NOMO-1 treated with dmso at 0.1 percent for 144 hours (cell line): Measurements from ENCODE around the gene ANK3.

Experiments
- DNase-seq: peaks from one replicate; lab custom pipeline; 2025; ENCODE audit not compliant: unreplicated experiment; lab: John Stamatoyannopoulos, UW

ANK3 gene

DNA sequence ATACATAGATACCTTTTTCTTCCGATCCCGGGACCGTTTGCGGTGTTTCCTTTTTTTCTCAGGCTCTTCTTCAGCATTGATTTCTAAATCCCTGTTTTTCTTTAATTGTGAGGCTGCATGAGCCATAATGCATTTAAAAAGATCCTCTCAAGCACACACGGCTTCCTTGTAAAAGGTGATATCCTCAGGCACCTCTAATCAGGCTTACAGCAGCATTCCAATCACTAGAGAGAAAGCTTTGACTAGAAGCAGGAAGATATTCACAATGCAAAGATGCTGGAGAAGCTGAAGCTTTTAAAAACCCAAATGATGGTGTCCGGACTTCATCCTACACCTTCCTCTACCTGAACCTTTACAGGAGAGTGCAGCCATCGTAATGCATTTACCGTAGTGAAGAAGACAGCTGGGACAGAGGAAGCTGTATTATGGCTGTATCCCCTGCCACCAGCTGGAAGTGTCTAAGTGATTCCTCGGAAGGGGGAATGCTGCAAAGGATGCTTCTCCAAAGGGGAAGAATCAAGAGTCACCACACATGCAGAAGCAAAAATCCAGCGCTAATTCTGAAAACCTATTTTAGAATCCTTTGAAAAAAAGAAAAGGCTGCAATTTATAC lies at the start of gene ANK3:
Gene ANK3, minus strand, starts transcription at position 463 of the 613 bp plus-strand sequence. Its CDS starts 337 bp downstream, at position 126.
- no peak for DNase-seq

DNA sequence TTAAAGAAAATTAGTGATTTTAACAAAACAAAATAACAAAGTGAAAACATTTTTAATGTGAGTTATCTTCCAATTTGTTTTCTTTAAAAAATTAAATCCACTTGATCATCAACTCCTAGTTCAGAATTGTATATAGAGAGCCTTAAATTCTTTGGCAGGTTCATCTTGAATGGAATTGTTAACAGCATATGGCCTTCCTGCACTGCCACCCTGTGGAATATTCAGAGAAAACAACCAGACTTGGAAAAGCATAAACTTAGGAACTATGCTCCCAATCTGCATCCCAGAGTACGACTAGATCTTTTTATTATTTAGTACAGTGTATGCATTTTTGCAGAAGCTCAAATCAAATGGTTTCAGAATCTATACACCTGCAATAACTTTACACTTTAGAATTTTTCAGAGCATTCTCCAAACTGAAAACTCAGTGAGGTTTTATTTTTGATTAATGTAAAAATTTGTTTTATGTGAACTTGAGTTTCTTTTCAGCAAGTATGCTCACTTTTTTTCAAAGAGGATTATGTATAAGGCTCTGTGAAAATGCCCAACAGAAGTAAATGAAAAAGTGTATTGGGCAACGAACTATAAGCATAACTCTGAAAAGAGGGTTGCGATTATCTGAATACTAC lies 44.9 kb upstream of the ANK3 start:
- no peak for DNase-seq

DNA sequence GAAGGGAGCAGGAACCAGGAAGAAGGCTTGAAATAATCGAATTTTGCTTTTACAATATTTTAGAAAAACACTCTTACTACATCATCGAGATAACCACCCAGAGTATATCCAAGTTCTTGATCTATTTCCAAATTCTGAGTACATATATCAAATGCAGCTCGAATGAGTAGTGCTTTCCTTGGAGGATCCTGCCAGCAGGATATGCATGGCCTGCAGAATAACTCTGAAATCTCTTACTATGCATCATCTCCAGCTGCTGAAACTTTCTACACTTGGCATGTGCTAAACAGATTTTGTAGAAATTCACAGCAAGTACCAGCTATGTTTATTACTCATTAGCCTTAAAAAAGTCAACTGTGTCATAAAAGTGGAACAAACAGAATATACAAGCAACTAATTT lies 44.0 kb upstream of the ANK3 start:
- DNase-seq = no peak

DNA sequence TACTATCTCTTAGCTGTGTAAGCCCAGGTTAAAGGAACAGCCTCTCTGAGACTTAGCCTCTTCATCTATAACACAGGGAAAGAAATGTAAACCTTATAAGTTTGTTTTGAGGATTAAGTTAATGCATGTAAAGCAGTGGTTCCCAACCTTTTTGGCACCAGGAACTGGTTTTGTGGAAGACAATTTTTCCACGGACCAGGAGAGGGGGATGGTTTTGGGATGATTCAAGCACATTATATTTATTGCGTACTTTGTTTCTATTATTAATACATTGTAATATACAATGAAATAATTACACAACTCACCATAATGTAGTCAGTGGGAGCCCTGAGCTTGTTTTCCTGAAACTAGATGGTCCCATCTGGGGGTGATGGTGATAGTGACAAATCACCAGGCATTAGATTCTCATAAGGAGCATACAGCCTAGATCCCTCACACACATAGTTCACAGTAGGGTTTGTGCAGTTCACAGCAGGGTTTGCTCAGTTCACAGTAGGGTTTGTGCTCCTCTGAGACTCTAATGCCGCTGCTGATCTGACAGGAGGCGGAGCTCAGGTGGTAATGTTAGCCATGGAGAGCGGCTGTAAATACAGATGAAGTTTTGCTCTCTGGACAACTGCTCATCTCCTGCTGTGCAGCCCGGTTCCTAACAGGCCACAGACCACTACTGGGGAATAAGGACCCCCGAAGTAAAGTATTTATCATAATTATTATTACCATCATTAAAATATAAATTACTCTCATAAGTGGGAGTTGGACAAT lies 41.3 kb upstream of the ANK3 start:
- no peak for DNase-seq

DNA sequence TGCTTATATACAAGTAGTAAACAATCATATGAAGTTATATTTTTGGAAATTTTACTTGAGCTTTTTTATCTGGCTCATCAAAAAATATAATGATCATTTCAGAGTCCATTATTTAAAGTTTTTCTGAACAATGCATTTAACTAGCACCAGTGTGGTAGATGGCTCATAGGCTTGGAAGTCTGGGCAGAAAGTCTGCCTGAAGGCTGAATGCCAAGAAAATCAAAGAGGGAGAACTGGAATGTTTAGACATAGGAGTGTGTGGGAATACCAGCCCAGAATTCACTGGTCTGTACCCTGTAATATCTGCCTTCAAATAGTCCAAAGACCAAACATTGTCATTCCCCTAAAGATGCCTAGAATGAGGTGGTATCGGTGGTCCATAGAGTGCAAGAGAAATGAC lies 40.3 kb upstream of the ANK3 start:
- DNase-seq = no peak

DNA sequence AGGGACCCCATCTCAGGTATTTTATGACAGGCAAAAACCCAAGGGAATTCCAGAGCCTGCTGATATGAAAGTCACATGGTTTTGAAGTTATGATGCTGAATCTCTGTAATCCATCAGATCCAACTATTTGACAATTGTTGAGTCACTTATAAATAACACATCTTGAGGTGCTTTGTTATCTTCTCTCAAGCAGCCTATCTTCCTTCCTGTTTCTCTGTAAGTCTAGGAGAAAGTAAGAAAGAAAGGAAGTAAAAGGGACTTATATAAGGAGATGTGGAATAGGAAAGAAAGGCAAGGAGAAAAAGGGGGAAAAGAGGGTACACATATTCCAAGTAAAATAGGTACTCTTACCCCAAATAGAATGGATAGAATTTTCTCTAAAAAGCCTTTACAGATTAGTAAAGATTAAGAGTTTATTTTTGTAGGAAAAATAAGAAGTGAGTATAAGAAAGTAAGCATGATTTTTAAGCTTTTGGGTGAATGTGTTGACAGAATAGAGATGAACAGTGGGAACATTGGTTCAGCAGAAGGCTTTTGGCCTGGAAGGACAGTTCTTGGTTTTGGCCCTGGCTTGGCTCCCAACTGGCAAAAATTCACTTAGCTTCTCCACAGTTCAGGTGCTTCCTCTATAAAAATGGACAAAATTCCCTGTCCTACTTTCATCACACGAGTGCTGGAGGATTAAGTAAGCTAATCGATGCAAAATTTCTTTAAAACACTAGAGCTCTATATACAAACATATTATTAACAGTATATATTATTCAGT lies 39.6 kb upstream of the ANK3 start:
- DNase-seq = no peak

DNA sequence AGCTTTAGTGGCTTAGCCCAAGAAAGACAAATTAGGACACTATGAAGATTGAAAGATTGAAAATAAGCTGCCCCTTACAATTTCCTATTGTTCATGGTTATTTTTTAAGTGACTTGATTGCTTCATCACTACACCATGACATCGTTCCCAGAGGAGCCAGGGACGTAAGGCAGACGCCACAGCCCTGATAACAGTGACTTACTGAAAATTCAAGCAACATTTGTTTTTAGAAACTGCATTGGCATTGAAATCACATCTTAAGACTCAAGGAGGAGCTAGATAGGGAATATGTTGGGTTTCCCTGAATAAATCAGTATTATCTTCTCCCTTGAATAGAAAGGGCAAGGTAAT lies 38.7 kb upstream of the ANK3 start:
- no peak for DNase-seq

DNA sequence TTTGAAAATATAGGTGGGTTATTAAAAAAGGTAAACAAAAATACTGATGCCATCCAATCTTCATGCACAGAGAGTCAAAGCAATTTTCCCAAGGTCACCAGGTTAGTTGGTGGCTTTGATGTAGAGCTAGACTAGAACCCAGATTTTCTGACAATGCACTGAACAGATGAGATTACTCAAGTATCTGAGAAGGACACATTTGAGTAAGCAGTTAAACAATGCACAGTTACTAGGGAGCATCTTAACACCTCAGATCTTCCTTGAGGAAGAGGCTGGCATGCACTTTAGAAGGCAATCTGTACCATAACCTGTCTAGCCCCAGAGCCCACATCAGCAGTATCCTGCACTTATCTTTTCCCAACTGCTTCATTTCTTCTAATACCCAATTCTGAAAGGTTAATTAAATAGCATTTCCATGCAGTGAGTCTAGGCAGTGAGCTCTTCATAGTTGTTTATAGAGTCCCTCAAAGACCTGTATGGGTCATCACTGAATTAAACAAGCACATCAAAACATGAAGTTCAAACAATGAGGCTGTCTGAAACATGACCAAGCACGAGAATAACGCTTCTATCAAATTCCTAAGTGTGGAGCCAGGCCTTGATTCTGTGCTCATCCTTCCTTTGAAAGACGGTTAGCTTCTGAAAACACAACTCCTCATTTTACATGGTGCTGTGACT lies 38.2 kb upstream of the ANK3 start:
- no peak for DNase-seq

DNA sequence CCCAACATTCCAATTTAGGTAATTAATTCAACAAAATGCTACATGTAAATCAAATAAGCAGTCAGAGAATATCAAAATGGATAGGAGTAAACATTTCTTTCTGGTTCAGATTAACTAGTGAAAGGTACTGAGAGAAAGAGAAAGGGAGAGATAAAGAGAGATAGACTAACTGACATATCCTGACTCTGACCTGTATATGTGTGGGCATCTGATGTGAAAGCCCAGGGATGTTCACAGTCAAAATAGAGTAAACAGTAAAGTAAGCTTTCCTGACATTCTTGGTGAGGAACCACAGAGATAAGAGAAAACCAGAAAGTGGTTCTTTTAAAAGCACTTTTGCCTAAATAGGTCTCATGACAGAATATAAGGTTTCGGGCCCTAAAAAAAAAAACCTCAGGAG lies 37.5 kb upstream of the ANK3 start:
- no peak for DNase-seq

DNA sequence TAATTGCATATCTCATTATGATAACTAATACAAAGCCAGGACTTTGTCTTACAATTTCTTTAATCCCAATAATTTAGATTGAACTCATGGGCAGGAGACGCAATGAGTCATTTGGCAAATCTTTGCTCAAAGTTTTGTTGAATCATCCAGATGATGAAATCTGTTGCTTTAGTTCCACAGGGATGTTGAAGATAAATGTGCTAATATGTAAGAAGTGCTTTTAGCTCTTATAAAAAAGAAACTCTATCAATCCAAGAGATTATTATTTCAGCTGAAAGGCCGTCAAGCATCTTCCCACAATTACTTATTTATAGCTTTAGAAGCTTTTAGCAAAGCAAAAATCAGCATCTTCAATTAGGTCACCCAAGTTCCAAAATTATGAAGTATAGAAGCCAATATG lies 36.8 kb upstream of the ANK3 start:
- DNase-seq = no peak

DNA sequence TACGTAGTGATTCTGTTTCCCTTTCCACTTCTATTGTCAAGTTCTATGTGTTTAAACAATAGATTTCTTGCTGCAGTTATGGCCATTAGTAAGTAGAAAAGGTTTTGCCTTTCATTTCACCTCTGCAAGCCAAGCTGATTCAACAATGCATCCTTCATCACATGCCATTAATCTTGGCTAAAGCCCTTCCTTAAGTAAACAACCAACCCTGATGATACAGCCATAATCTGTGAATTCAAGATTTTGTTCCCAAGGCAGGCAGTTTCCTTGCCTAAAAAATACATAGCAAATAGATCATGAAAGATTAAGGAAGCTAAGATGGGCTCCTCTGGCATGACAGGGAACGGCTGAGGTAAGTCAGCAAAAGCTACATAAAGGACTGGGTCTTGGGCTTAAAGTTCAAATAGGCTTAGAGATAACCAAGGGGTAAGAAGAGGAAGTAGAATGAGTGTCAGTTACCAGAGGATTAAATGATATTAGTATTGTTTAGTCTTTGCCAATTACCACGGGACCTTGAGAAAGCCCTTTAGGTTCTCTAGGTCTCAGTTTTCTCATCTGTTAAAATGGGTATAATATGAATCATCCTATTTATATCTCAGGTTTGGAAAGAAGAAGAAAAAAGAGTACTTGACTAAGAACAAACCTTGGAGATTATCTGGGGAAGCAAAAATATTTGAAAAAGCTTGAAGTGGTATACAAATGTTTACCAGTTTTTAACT lies 35.9 kb upstream of the ANK3 start:
- DNase-seq = no peak

DNA sequence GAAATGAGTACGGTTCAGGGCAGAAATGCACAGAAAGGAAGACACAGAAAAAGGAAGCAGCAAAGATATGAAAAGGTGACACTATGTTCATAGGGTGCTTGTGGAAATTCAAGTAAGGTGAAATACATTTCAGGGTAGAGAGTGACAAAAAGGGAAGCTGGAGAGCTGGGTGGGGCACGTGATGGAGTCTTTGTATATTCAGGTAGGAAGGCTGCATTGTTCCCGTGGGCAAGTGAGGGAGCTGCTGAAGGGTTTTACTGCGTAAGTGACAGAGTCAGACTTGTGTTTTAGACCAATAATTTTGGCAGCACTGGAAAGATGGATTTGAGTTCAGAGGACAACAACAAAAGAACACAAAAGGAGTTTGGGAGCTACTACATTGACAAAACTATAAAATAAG lies 35.3 kb upstream of the ANK3 start:
- DNase-seq = no peak

DNA sequence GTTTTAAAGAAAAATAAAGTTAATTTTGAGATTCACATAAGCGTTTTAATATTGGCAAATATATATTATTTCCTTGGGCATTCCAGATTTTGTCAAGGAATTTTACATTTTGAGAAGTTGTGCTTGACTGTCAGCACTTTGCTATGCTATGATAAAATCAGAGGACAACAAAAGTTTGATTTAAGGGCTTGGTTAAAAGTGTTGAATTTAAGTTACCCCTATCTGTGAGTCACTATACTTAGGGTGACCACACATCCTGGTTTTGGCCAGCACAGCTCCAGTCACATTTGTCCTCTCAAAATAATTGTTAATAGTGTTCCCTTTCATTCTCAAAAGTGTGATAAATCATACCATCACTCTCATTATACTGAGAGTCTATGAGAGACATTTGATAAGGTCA lies 34.2 kb upstream of the ANK3 start:
- DNase-seq = no peak

DNA sequence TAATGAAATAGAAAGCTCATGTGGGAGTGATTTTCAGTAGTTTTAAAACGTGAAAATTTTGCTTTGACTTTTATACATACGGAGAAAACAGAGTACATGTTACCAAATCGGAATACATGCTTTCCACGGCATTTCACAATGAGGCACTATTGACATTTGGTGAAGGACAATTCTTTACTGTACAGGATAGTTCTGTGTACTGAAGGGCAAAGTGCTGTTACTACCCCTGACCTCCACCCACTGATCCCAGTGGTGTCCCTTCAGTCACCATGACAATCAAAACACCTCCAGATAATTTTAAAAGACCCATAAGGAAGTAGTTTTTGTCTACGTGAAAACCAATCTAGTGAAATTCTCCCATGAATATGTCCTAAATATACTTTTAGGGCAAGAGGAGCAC lies 33.1 kb upstream of the ANK3 start:
- DNase-seq = no peak

DNA sequence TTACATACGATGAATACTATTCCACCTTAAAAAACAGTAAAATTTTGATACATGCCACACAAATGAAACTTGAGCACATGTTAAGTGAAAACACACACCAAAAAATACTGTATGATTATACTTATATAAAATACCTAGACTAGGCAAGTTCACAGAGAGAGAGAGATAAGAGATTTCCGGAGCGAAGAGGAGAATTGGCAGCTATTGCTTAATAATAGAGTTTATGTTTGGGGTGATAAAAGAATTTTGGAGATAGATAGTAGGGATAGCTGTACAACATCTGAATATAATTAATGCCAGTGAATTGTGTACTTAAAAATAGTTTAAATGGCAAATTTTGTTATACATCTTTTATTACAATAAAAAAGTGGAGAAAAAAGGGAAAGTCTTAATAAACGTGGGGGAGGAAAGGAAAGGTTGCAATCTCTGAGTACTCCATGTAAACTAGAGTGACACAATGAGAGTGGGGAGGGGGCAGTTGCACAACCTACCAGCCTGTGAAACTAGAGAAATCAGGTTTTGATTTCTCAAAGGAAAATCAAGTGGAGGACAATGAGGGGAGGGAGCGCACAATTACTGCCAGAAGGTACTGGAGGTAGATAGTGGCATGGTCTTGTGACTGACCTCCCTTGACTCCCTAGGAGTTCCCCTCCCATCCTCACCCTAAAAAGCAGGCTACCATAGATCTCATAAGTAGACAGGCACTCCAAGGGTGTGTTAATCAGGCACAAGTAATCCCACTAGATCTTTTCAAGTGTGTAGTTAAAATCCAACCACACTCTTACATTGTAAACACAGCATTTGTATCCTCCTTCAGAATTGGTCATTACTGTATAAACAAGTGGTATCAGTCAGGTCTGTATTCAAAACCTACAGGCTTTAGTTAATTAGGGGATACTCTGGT lies 31.6 kb upstream of the ANK3 start:
- DNase-seq = no peak

DNA sequence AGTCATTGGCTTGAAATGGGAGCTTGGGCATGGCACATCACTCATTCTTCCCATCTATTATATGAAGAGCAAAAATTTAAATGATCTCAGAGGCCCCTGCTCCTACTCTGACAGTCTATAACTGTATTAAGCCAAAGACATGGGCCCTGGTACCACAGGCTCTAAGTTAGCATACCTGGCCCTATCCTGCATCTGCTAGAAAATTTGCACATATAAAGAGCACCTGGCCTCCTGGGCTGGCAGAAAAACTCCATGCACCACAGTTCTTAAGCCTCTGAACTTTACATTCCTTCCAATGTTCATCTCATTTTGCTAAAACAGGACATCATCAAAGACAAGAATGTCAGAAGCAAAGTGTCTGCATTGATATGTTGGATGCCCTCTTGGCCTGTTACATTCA lies 29.6 kb upstream of the ANK3 start:
- DNase-seq = no peak

DNA sequence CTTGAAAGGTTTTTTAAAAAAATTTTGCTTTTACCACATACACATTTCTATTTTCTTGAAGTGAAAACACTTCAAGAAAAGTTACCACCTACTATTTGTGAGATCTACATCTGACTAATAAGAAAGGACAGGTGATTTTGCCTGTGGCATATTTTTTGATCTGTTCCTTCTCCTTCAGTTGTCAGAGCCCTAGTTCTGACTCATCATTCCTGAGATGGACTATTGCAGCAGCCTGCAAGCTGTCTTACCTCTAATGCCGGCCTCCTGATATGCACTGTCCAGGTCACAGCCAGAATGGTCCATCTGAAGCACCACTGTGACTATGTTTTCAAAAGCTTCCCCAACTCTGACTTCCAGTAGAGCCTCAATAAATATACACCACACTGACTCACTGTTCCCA lies 28.2 kb upstream of the ANK3 start:
- DNase-seq = no peak

DNA sequence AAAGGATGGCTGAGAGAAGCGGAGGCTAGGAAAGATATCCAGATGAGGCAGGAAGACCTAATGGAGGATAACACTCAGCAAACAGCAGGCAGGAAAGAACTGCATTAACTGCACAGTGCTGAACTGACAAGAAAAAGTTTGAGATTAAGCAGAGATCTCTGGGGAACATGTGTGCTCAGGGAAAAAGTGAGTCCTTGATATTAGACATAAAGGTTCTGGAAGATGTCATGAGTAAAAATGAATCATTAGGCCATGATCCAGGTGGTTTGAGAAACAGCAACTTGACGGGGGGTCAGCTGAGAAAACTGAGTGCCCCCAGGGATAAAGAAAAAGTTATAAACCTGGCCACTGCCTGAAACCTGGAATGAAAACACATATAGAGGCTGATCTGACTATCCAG lies 27.3 kb upstream of the ANK3 start:
- DNase-seq = no peak

DNA sequence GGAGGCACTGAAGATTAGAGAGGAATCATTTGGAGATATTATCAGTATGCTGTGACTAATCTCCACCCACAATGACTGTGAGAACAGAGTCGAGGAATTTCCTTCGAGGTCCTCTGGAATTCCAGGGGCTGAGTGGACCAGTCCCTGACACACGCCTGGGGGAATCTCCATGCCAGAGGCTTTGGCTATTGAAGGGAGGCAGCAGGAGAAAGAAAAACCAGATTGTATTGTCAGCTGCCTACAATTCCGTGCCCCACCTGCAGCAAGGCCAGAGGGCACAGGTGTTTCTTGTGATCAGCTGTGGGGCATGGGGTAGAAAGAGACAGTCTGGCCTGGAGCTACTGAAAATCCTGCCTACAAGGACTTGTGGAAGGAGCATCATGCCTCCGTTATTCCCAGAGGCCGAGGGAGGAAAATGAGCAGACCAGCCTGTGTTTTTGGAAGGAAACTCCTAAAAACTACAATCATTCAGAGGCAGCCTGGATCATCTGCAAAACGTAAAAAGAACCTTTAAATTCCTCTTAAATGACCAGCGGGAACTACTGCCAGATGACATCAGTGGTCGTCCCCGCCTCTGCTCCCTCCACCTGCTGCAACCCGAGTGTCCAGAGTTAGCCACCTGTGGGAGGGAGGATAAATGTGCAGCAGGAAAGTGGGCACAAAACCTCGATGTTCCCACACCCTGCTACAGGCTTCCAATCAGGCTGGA lies 25.4 kb upstream of the ANK3 start:
- DNase-seq = no peak
